GM23248 (cell line): ENCODE measurements around the gene ZNF292.

Source experiments
- EZH2 ChIP-seq: fragments of 200-600 bp; sonication (generic); IDR thresholded peaks from 2 replicates; pipeline ENCODE4 v1.6.1; 2018; ENCODE audit warnings: antibody characterized with exemption, mild to moderate bottlenecking; ENCODE audit not compliant: insufficient read depth, poor library complexity, severe bottlenecking
- EZH2phosphoT487 ChIP-seq: fragments of 200-600 bp; sonication (generic); IDR thresholded peaks from 2 replicates; pipeline ENCODE4 v1.6.1; 2018; ENCODE audit warnings: antibody characterized with exemption, moderate library complexity, mild to moderate bottlenecking, low read depth; ENCODE audit not compliant: insufficient read depth

- TF ChIP-seq EZH2 (no peak), EZH2phosphoT487 (no peak)
These were observed 70.1 kb downstream of the ZNF292 start for GRCh38 chr6:87225511-87225910.
